ENCODE data around the gene XPA. TPM values are rescaled to one million over a fixed set of nuclear protein-coding genes. Genes with fewer than 3 reads are reported as not detected.

The XPA gene
- polyA plus RNA-seq, 2 of the 4 experiments (the other 2 are of a cell fraction): 8.0 to 14.0 TPM

DNA sequence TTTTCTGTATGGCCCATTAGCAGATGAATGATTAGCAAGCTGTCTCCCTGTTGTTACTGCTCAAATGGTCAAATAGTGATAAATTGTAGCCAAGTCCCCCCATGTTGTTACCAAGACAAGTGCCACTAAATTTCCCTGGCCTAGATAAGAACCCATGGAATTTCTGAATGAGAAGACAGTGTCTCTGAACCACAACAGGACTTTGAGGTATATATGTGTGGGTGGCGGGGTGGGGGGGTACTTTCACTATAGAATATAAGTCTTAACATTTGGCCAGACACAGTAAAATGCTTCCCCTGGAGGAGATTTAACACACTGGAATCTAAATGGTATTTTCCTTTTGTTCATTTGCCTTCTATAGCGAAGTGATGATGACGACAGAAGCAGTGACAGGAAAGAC is 28.7 kb downstream of the XPA start (continued):
- TF ChIP-seq, protein P1, sequence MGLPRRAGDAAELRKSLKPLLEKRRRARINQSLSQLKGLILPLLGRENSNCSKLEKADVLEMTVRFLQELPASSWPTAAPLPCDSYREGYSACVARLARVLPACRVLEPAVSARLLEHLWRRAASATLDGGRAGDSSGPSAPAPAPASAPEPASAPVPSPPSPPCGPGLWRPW (IDR thresholded peaks at IDR 0.05): no peak
- TF ChIP-seq EHMT2 (IDR thresholded peaks at IDR 0.05; ENCODE audit: low read depth): no peak

DNA sequence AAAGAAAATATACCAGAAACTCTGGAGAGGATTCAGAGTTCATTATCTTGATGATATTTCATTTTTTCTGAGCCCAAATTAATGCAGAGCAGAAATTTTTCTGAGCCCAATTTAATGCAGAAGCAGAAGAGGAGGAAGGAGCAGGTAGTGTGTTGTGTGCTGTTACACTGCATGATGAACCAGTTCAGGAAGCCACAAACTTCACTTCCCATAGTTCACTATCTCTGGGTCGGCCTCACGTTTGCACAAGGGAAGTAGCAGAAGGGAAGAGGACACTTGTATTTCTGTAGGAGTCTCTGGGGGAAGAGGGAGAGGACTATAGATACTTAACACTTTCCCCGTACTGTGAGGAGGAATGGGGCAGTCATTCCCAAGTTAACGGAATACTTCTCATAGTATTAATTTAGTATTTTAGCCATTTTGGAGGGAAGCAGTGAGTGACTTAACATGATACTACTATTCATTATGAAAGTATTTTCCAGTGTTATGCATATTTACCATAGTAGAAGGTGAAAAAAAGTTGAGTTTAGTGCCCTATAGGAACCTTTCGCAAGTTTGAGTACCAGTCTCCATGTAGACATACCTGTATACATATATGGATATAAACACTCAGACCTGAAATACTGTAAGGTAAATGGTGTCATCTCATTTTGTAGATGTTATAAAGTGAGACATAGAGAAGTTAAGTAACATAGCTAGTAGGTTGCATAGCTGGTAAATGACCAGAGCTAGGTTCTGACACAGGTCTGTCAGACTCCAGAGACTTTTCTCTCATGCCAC is 30.0 kb downstream of the XPA start:
- Histone ChIP-seq H3K4me3 (no peak overlapping the region), H3K4me2 (no peak overlapping the region), H3K4me1 (no peaks in the 10 kb centered on the region), H3K9me3 (no peaks in the 10 kb centered on the region), H3K27ac (no peak overlapping the region)
- DNase-seq (ENCODE audit: low read depth in 1 of 2, low spot score in 1 of 2) (no peak), ATAC-seq (no peak), FAIRE-seq (no peak)
- ChIA-PET CTCF (interaction anchor here (1.2 kb wide), 1 partner anchor 69 kb away, joined by 3 read pairs; no protein-coding TSS in a partner anchor), POLR2A (no interaction called here)
- TF ChIP-seq CBX2 (IDR thresholded peaks at IDR 0.05; ENCODE audit: borderline replicate concordance, low read depth) (no peak), BHLHE40 (IDR thresholded peaks at IDR 0.05; ENCODE audit: low read depth, low read length) (no peak), RARB (CRISPR knock-in tag; IDR thresholded peaks at IDR 0.05) (no peak), ZC3H11A (IDR thresholded peaks at IDR 0.05) (no peak), GATA3 (IDR thresholded peaks at IDR 0.05; ENCODE audit: borderline replicate concordance) (no peak), ZNF302 (CRISPR knock-in tag; IDR thresholded peaks at IDR 0.05) (no peak), KDM5A (IDR thresholded peaks at IDR 0.05) (no peak), EP300 (IDR thresholded peaks at IDR 0.05) (no peak), HOXB13 (CRISPR knock-in tag; IDR thresholded peaks at IDR 0.05; ENCODE audit: low read depth) (no peak), TFCP2L1 (CRISPR knock-in tag; IDR thresholded peaks at IDR 0.05) (no peak), EHF (CRISPR knock-in tag; IDR thresholded peaks at IDR 0.05) (no peak), USF2 (IDR thresholded peaks at IDR 0.05) (no peak), CHD2 (IDR thresholded peaks at IDR 0.05; ENCODE audit: low read length, partially characterized antibody) (no peak)
- TF ChIP-seq, protein P2, sequence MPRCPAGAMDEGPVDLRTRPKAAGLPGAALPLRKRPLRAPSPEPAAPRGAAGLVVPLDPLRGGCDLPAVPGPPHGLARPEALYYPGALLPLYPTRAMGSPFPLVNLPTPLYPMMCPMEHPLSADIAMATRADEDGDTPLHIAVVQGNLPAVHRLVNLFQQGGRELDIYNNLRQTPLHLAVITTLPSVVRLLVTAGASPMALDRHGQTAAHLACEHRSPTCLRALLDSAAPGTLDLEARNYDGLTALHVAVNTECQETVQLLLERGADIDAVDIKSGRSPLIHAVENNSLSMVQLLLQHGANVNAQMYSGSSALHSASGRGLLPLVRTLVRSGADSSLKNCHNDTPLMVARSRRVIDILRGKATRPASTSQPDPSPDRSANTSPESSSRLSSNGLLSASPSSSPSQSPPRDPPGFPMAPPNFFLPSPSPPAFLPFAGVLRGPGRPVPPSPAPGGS (IDR thresholded peaks at IDR 0.05): no peak
- TF ChIP-seq, protein P1 (IDR thresholded peaks at IDR 0.05): no peak
- WGBS (ENCODE audit: missing lambda C conversion rate): 94% methylated on average over 5 of the region's 5 CpGs

DNA sequence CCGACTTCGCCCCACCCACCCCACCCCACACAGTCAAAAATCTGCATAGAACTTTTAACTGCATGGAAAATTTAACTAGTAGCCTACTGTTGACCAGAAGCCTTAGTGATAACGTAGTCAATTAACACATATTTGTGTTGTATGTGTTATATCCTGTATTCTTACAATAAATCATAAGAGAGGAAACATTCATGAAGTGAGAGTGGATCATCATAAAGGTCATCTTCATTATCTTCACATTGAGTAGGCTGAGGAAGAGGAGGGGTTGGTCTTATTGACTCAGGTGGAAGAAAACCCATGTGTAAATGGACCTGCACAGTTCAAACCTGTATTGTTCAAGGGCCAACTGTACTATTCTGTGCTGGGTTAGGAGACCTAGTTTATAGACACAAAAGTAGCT is 31.4 kb downstream of the XPA start:
- H3K4me3 ChIP-seq: no peak overlapping the region
- POLR2A ChIA-PET: no interaction called here
- H3K9me3 ChIP-seq: no peaks in the 10 kb centered on the region
- no peaks in the 10 kb centered on the region for H3K4me1 ChIP-seq
- no peak for ATAC-seq
- 92% methylated on average over 3 of the region's 3 CpGs for WGBS (ENCODE audit: missing lambda C conversion rate)
- DNase-seq (ENCODE audit: low read depth in 1 of 2, low spot score in 1 of 2): no peak
- H3K4me2 ChIP-seq: no peak overlapping the region
- no peak overlapping the region for H3K27ac ChIP-seq
- FAIRE-seq: no peak
- CTCF ChIA-PET: interaction anchor here (1.2 kb wide), 1 partner anchor 14 kb away, joined by 4 read pairs; no protein-coding TSS in a partner anchor
- no peak for TF ChIP-seq RAD21 (conservative IDR thresholded peaks at IDR 0.05 in 1 of 2, IDR thresholded peaks at IDR 0.05 in 1 of 2)
- TF ChIP-seq TFCP2L1 (CRISPR knock-in tag; IDR thresholded peaks at IDR 0.05): no peak
- TF ChIP-seq EHMT2 (IDR thresholded peaks at IDR 0.05; ENCODE audit: low read depth): no peak
- TF ChIP-seq EHF (CRISPR knock-in tag; IDR thresholded peaks at IDR 0.05): no peak
- no peak for TF ChIP-seq MAFK (IDR thresholded peaks at IDR 0.05; ENCODE audit: partially characterized antibody)
- TF ChIP-seq CHD2 (IDR thresholded peaks at IDR 0.05; ENCODE audit: low read length, partially characterized antibody): no peak
- no peak for TF ChIP-seq REST (IDR thresholded peaks at IDR 0.05)
- no peak for TF ChIP-seq TP53 (CRISPR knock-in tag; IDR thresholded peaks at IDR 0.05)
- TF ChIP-seq KDM1A (IDR thresholded peaks at IDR 0.05; ENCODE audit: low read depth): no peak
- no peak for TF ChIP-seq FOSB (CRISPR knock-in tag; IDR thresholded peaks at IDR 0.05)
- TF ChIP-seq RCOR1 (IDR thresholded peaks at IDR 0.05; ENCODE audit: low read depth, low read length): no peak
- no peak for TF ChIP-seq CEBPB (IDR thresholded peaks at IDR 0.05)
- TF ChIP-seq, protein P2 (IDR thresholded peaks at IDR 0.05): no peak
- TF ChIP-seq NPAS2 (CRISPR knock-in tag; IDR thresholded peaks at IDR 0.05; ENCODE audit: borderline replicate concordance): no peak
- no peak for TF ChIP-seq RFX5 (IDR thresholded peaks at IDR 0.05)
